NCI-H2081 (cell line): ENCODE data around the gene SURF2.

Source experiments
- DNase-seq, 2 experiments: peaks; one replicate each; lab custom pipeline; 2025; lab: John Stamatoyannopoulos, UW

The SURF2 gene

GRCh38 chr9:133354766-133355165 is 1.6 kb upstream of the SURF2 start:
- no peak for DNase-seq

- DNase-seq: peak in 1 of 2 experiments; percentile 39
These were observed 431 bp upstream of the SURF2 start for GRCh38 chr9:133355881-133356357.

DNA sequence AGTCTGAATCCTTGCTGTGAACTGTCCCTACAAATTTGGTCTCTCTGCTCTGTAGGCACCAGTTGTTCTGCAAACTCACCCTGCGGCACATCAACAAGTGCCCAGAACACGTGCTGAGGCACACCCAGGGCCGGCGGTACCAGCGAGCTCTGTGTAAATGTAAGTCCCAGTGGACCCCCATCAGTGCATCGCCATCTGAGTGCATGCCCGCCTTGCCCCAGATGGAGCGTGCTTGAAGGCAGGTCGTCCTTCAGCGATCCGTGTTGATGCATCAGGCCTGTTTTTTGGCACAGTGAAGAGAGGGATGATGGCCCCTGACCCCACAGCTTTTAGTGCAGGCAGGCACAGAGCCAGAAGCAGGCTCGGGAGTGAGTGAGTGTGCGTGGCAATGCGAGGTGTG is 1.3 kb downstream of the SURF2 start:
- no peak for DNase-seq

- peak in 1 of 2 experiments; percentile 5 for DNase-seq
These were observed 3.2 kb downstream of the SURF2 start for GRCh38 chr9:133359399-133360175.

GRCh38 chr9:133360400-133361393 is 4.3 kb downstream of the SURF2 start:
- DNase-seq: no peak

DNA sequence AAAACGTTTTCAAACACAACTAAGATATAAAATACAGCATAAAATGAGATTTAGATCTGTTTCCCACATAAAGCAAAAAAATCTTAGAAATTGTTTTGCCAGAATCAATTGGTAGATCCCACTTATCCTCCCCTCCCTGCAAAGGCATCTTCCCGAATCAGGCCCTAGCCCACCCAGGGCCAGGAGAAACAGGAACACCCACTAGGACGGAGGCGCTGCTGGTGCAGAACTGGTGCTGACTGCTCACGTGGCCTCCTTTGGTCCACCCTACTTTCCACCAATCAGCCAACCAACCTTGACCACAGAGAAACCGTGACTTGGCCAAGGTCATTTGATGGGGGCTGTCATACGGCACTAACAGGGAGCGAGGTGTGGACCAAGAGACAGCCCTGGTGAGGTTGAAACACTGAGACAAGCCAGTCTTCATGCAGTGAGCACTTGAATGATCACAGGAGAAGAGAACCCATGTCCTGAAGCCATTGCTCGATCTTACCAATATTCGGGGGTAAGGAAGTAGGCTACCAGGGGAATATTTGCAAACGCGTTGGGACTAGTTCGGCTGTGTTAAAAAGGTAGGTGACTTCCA is 5.2 kb downstream of the SURF2 start:
- no peak for DNase-seq

DNA sequence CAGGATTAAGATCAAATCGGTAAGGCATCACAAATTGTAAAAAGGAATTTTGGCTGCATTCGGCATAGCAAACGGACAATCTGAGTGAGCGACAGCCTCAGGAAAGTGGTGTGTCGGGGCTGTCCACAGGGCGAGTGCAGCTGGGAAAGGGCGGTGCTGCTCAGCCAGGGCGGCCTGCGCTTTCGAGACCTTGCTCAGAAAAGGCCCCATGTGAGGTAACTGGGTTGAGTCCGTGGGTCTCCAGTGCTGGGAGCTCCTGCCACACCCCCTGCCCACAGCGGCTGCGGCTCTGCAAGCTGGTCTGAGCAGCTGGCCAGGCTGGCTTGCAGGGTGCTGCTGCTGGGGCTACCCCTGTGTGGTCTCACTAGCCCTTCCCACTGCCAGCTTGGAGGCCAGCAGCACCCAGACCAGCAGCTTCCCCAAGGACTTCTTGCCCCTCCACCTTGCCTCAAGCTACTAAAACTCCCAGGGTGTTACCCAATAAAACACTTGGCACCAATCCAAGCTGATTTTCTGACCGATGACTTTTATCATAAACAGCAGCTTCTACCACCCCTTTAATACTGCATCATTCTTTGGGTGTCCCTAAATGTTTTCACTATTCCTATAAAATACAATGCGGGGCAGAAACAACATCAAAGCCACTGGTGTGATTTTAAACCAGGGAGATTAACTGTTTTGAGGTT is 6.2 kb downstream of the SURF2 start:
- no peak for DNase-seq

DNA sequence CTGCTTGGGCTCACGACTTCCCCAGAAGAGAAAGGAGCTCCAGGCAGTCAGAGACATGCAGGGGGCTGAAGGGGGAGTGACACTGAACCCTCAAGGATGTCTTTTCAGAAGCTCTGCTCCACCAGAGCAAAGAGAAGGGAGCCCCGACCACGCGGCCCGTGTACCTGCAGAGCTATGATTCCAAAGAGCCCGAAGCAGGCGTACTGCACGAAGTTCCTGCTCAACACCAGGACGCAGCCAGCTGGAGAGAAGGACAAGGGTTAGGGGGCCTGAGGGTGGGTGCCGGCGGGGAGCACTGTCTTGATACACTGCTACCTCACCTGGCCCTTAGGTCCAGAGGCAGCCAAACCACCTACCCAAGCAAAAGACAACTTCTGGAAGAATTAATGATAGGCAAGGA is 10.1 kb downstream of the SURF2 start:
- DNase-seq: no peak

- DNase-seq: no peak
These were observed 10.9 kb downstream of the SURF2 start for GRCh38 chr9:133367221-133367620.

DNA sequence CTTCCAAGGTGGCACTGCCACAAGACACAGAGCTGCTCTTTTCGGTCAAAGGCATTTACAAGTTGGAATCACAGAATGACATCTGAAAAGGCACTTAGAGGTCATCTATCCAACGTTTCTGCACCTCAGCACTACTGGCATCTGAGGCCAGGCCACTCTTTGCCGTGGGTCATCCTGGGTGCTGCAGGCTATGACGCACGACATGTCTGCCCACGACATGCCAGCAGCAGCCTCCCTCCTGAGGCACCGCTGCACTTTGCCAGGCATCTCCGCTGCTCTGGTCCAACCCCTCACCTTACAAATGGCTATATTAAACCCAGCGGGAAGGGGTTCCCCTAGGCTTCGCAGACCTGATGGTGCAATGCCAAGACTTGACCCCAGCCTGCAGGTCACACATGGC is 11.4 kb downstream of the SURF2 start:
- DNase-seq: no peak

- DNase-seq: peak; percentile 85 to 96
These were observed 12.0 kb downstream of the SURF2 start for GRCh38 chr9:133368249-133368881.

- DNase-seq: no peak
These were observed 13.1 kb downstream of the SURF2 start for GRCh38 chr9:133369422-133369821.

DNA sequence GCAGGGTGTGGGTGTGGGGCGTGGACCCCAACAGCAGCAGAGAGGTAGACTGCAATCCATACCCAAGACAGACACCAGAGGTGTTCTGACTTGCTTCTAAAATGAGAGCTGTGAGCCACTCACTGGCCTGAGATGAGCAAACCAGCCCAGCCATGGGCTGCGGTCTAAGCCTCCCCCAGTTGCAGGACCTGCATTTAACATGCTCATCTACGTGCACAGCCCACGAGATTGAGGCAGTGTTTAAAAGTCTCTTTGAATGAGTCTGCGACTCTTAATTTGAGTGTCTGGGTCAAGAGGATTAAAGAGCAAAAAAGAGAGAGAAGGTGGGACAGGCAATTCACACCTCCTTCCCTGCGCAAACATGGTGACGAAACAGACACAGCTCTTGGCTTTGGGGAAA is 13.6 kb downstream of the SURF2 start:
- no peak for DNase-seq

GRCh38 chr9:133370685-133371084 is 14.3 kb downstream of the SURF2 start:
- DNase-seq: no peak

DNA sequence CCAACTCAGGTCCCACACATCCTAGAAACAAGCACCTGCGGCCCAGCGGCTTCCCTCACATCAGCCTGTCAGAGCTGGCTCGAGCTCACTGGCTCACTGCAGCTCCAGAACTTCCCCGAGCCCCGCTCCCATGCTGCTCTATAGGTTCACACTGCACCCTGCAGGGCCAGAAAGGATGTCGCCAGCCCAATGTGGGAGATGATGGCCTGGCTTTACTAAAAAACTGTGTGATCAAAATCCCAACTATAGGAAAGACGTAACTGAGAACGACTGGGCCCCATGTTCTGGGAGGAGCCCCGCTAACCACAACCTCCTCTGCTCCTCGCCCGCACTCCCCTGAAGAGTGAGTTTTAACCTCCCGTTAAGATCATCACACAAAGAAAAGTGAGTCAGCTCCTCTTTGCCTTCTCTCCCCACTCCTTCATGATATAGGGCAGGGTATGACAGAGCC is 14.9 kb downstream of the SURF2 start:
- DNase-seq: no peak

DNA sequence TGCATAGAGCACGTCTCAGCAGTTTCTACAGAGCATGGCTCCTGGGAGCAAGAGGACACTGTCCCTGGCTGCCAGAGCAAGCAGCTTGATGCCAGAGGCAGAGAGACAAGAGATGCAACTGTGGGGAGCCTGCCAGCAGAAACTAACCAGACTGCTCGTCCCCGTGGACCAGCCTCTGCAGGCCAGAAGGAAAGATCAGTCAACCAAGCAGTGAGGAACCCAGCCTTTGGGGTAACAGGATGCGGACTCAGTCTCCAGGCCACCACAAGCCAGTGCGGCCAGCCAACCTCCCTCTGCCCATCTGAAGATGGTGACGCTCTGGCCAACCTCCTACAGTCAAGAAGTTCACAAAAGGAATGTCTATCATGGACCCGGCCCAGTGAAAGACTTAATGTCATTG is 15.8 kb downstream of the SURF2 start:
- DNase-seq: no peak

- no peak for DNase-seq
These were observed 18.3 kb downstream of the SURF2 start for GRCh38 chr9:133374612-133375115.

DNA sequence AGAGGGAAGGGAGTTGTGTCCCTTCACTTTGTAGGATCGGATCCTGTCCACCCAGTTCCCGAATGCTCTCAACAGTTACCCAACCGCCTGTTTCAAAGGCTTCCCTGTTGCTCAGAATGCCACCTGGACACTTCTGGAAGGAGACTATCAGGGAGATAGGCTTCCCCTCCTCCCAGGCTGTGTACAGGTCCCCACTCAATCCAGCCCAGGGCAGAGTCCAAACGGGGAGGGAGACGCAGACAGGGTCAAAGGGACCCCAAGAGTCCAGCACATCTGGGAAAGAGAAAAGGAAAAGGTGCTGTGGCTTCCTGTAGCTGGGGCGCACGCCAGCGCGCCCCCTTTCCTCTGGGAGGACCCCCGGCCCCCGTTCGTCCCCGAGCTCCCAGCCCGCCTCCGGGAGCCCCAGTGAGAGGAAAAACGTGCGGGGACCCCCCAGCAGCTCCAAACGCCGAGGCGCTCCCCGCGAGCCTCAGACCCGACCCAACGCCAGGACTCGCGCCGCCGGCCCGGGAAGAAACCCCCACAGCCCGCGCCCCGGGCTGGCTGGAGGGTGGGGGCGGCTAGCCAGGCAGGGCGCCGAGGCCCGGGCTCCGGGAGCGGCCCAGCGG is 18.9 kb downstream of the SURF2 start:
- peak in 1 of 2 experiments; percentile 62 for DNase-seq

GRCh38 chr9:133375724-133376654 is 19.6 kb downstream of the SURF2 start, which contains the start of the genes STKLD1 and SURF4:
Gene STKLD1 (plus strand): TSS chr9:133376366. CDS start chr9:133376474, 108 bp downstream.
Gene SURF4 (minus strand): TSS chr9:133376060. CDS start chr9:133375969, 91 bp downstream.
- DNase-seq: peak; percentile 96
